Trophoblast cell (in vitro differentiated cells and primary cell): Measurements from ENCODE around the gene MYL2.

Experiments used
- DNase-seq, 2 donors: peaks; one replicate each; pipeline ENCODE4 v3.0.0-alpha.2; 2016
- H2AFZ ChIP-seq: 2 replicates; pipeline ENCODE4 v1.6.1; 2013; ENCODE audit warnings: low read length, moderate library complexity, mild to moderate bottlenecking; ENCODE audit not compliant: insufficient read depth, poor library complexity
- H2AK5ac ChIP-seq: 2 replicates; pipeline ENCODE4 v1.6.1; 2013; ENCODE audit warnings: mild to moderate bottlenecking, low read length
- H2BK120ac ChIP-seq: 2 replicates; pipeline ENCODE4 v1.6.1; 2013; ENCODE audit warnings: low read length, mild to moderate bottlenecking, moderate library complexity; ENCODE audit not compliant: insufficient read depth, poor library complexity
- H2BK12ac ChIP-seq: 2 replicates; pipeline ENCODE4 v1.6.1; 2013; ENCODE audit warnings: mild to moderate bottlenecking, low read length, moderate library complexity
- H2BK5ac ChIP-seq: 2 replicates; pipeline ENCODE4 v1.6.1; 2013; ENCODE audit warnings: low read length, low read depth, moderate library complexity, mild to moderate bottlenecking; ENCODE audit not compliant: poor library complexity
- H3K14ac ChIP-seq: 2 replicates; pipeline ENCODE4 v1.6.1; 2013; ENCODE audit warnings: mild to moderate bottlenecking, low read length
- H3K18ac ChIP-seq: 2 replicates; pipeline ENCODE4 v1.6.1; 2013; ENCODE audit warnings: mild to moderate bottlenecking, low read length
- H3K23ac ChIP-seq: 2 replicates; pipeline ENCODE4 v1.6.1; 2013; ENCODE audit warnings: low read length
- H3K27ac ChIP-seq: 2 replicates; pipeline ENCODE4 v1.5.1; 2013; ENCODE audit warnings: low read depth, mild to moderate bottlenecking, inconsistent platforms, low read length, moderate library complexity
- H3K27me3 ChIP-seq: 2 replicates; pipeline ENCODE4 v1.6.1; 2013; ENCODE audit warnings: inconsistent platforms, mild to moderate bottlenecking, low read length, moderate library complexity; ENCODE audit not compliant: insufficient read depth
- H3K36me3 ChIP-seq, 2 experiments: 1 replicate in 1 of 2; 2 replicates in 1 of 2; pipeline ENCODE4 v1.6.1; 2013; ENCODE audit warnings: low read length in 2 of 2, mild to moderate bottlenecking in 2 of 2, moderate library complexity in 1 of 2; ENCODE audit not compliant: insufficient read depth in 2 of 2, control insufficient read depth in 1 of 2
- H3K4ac ChIP-seq: 2 replicates; pipeline ENCODE4 v1.6.1; 2013; ENCODE audit warnings: low read depth, mild to moderate bottlenecking, low read length, moderate library complexity
- H3K4me1 ChIP-seq, 2 experiments: 1 replicate in 1 of 2; 2 replicates in 1 of 2; pipeline ENCODE4 v1.6.1; 2013; ENCODE audit warnings: low read length in 2 of 2, mild to moderate bottlenecking in 2 of 2, moderate library complexity in 1 of 2; ENCODE audit not compliant: insufficient read depth in 2 of 2, control insufficient read depth in 1 of 2
- H3K4me2 ChIP-seq: 2 replicates; pipeline ENCODE4 v1.6.1; 2013; ENCODE audit warnings: inconsistent platforms, mild to moderate bottlenecking, low read length, moderate library complexity
- H3K4me3 ChIP-seq: 2 replicates; pipeline ENCODE4 v1.5.1; 2013; ENCODE audit warnings: mild to moderate bottlenecking, low read depth, low read length, inconsistent platforms
- H3K79me1 ChIP-seq: one replicate; pipeline ENCODE4 v1.6.1; 2013; ENCODE audit warnings: low read length
- H3K79me2 ChIP-seq: 2 replicates; pipeline ENCODE4 v1.6.1; 2013; ENCODE audit warnings: low read length, mild to moderate bottlenecking; ENCODE audit not compliant: control insufficient read depth, insufficient read depth, poor library complexity
- H3K9ac ChIP-seq: 2 replicates; pipeline ENCODE4 v1.6.1; 2013; ENCODE audit warnings: mild to moderate bottlenecking, low read length
- H3K9me3 ChIP-seq: 2 replicates; pipeline ENCODE4 v1.6.1; 2013; ENCODE audit warnings: low read depth, mild to moderate bottlenecking, control low read depth, inconsistent platforms, low read length; ENCODE audit not compliant: insufficient read depth
- H4K12ac ChIP-seq: 2 replicates; pipeline ENCODE4 v1.6.1; 2013; ENCODE audit warnings: low read depth, mild to moderate bottlenecking, low read length, moderate library complexity
- H4K8ac ChIP-seq: 2 replicates; pipeline ENCODE4 v1.6.1; 2013; ENCODE audit warnings: low read depth, mild to moderate bottlenecking, low read length, moderate library complexity
- H4K91ac ChIP-seq: one replicate; pipeline ENCODE4 v1.6.1; 2013; ENCODE audit warnings: low read depth, mild to moderate bottlenecking, low read length, moderate library complexity
- WGBS: extraction: QIAGEN DNeasy Blood & Tissue Kit; methylation state at CpG from one replicate; pipeline ENCODE4 v1.1.7; 2013; ENCODE audit warnings: missing lambda C conversion rate; ENCODE audit not compliant: insufficient read length, insufficient coverage; ENCODE audit errors: extremely low coverage; 5-methylcytosine and 5-hydroxymethylcytosine counted together

Gene MYL2

DNA sequence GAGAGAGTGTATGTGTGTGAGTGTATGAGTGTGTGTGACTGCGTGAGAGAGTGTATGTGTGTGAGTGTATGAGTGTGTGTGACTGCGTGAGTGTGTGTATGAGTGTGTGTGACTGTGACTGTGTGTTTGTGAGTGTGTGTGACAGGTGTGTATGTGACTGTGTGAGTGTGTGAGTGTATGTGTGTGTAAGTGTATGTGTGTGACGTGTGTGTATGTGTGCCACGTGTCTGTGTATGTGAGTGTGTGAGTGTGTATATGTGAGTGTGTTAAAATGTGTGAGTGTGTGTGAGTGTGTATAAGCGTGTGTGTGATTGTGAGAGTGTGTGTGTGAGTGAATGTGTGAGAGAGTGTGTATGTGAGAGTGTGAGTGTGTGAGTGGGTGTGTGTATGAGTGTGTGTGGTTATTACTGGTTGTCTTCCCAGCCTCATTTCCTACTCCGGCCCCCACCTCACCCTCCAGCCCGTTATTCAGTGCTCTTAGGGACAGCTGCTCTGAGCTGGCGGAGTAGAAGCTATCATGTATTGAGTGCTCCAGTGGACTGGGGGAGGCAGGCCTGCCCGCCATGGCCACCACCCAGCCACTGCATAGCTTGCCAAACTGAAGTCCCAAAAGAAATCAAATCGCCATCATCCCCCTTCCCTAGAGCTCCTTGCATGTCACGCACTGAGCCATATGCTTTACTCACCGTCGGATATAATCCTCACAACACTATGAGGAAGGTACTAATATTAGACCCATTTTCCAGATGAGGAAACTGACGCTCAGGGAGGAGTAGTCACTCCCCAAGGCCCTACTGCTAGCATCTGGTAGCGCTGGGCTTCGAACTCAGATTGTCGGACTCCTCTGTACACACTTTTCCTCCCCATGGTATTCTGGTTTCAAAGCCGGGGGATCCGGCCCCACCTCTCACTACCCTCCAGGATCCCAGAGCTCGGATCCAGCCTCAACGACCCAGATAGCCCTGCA is 10.3 kb upstream of the MYL2 start:
- no peak overlapping the region for H3K4me2 ChIP-seq
- no peak overlapping the region for H3K9ac ChIP-seq
- peaks cover 22 to 27% of the 10 kb centered on the region in 2 experiments for H3K4me1 ChIP-seq
- H3K27me3 ChIP-seq: no peaks in the 10 kb centered on the region
- no peak overlapping the region for H2BK12ac ChIP-seq
- H3K36me3 ChIP-seq: no peaks in the 10 kb centered on the region
- no peak overlapping the region for H3K4ac ChIP-seq
- H2AK5ac ChIP-seq: no peak overlapping the region
- H4K12ac ChIP-seq: no peak overlapping the region
- no peak overlapping the region for H4K8ac ChIP-seq
- no peaks in the 10 kb centered on the region for H3K79me2 ChIP-seq
- H3K9me3 ChIP-seq: peaks cover 4% of the 10 kb centered on the region
- H2AFZ ChIP-seq: no peak overlapping the region
- H3K79me1 ChIP-seq: peaks cover 12% of the 10 kb centered on the region
- no peak overlapping the region for H3K18ac ChIP-seq
- no peak for DNase-seq
- H4K91ac ChIP-seq: no peak overlapping the region
- H3K14ac ChIP-seq: no peak overlapping the region
- no peak overlapping the region for H2BK120ac ChIP-seq
- 95% methylated on average over 1 of the region's 21 CpGs for WGBS
- no peak overlapping the region for H2BK5ac ChIP-seq
- H3K27ac ChIP-seq: no peak overlapping the region
- H3K23ac ChIP-seq: no peak overlapping the region
- H3K4me3 ChIP-seq: no peak overlapping the region

GRCh38 chr12:110929818-110930217 is 9.4 kb upstream of the MYL2 start:
- no peak overlapping the region for H2AFZ ChIP-seq
- H4K8ac ChIP-seq: no peak overlapping the region
- no peak overlapping the region for H3K4me3 ChIP-seq

DNA sequence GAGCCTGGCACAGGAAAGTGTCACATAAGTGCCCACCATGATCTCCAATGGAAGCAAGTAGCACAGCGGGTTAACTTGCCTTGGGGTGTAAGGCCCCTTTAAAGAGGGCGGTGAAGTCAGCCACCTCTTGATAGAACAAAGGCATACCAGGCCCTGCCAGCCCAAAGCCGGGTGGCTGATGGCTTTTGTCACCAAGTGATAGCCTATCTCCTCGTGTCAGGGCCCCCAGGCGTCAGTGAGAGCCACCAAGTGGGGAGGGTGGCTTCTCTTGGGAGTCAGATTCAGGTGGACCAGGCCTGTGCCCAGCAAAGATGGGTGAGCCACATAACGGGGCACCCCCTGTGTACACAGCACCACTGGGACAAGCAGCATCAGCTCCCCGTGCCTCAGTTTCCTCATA is 8.3 kb upstream of the MYL2 start:
- peaks cover under 1% of the 10 kb centered on the region for H3K79me1 ChIP-seq
- peaks cover 4% of the 10 kb centered on the region for H3K9me3 ChIP-seq
- no peaks in the 10 kb centered on the region for H3K36me3 ChIP-seq
- H2BK5ac ChIP-seq: no peak overlapping the region
- no CpG with 5 or more reads among the region's 7 CpGs for WGBS
- no peak overlapping the region for H3K4ac ChIP-seq
- DNase-seq: no peak
- H3K27ac ChIP-seq: no peak overlapping the region
- H3K4me2 ChIP-seq: no peak overlapping the region
- H2BK12ac ChIP-seq: no peak overlapping the region
- no peak overlapping the region for H2AFZ ChIP-seq
- no peak overlapping the region for H4K91ac ChIP-seq
- peaks cover 11 to 14% of the 10 kb centered on the region in 2 experiments for H3K4me1 ChIP-seq
- no peak overlapping the region for H3K23ac ChIP-seq
- H3K14ac ChIP-seq: no peak overlapping the region
- no peak overlapping the region for H3K4me3 ChIP-seq
- no peak overlapping the region for H3K9ac ChIP-seq
- H4K8ac ChIP-seq: no peak overlapping the region
- H2AK5ac ChIP-seq: no peak overlapping the region
- H3K18ac ChIP-seq: no peak overlapping the region
- no peaks in the 10 kb centered on the region for H3K27me3 ChIP-seq
- no peaks in the 10 kb centered on the region for H3K79me2 ChIP-seq
- no peak overlapping the region for H2BK120ac ChIP-seq
- no peak overlapping the region for H4K12ac ChIP-seq

More at GRCh38 chr12:110929818-110930217, 9.4 kb upstream of the MYL2 start:
- no peak overlapping the region for H2BK120ac ChIP-seq
- H2BK12ac ChIP-seq: no peak overlapping the region
- no peak for DNase-seq
- H4K12ac ChIP-seq: no peak overlapping the region
- no peaks in the 10 kb centered on the region for H3K27me3 ChIP-seq
- no peak overlapping the region for H3K4ac ChIP-seq
- peaks cover 9% of the 10 kb centered on the region for H3K79me1 ChIP-seq
- H3K23ac ChIP-seq: no peak overlapping the region
- no peak overlapping the region for H3K4me2 ChIP-seq
- peaks cover 21 to 23% of the 10 kb centered on the region in 2 experiments for H3K4me1 ChIP-seq
- H3K9ac ChIP-seq: no peak overlapping the region
- H3K14ac ChIP-seq: no peak overlapping the region
- no peak overlapping the region for H2AK5ac ChIP-seq
- H3K27ac ChIP-seq: no peak overlapping the region
- H2BK5ac ChIP-seq: no peak overlapping the region
- peaks cover 4% of the 10 kb centered on the region for H3K9me3 ChIP-seq
- H4K91ac ChIP-seq: no peak overlapping the region
- no peaks in the 10 kb centered on the region for H3K79me2 ChIP-seq
- H3K18ac ChIP-seq: no peak overlapping the region
- H3K36me3 ChIP-seq: no peaks in the 10 kb centered on the region
- no CpG with 5 or more reads among the region's 1 CpG for WGBS

- no CpG with 5 or more reads among the region's 6 CpGs for WGBS
- DNase-seq: no peak
- Histone ChIP-seq H3K36me3 (no peaks in the 10 kb centered on the region), H3K4ac (no peak overlapping the region), H3K27ac (no peak overlapping the region), H2AK5ac (no peak overlapping the region), H2BK5ac (no peak overlapping the region), H4K91ac (no peak overlapping the region), H4K8ac (no peak overlapping the region), H3K9ac (no peak overlapping the region), H2BK12ac (no peak overlapping the region), H3K18ac (no peak overlapping the region), H3K9me3 (peaks cover 4% of the 10 kb centered on the region), H4K12ac (no peak overlapping the region), H3K4me1 (peaks cover 9 to 10% of the 10 kb centered on the region in 2 experiments), H3K79me2 (no peaks in the 10 kb centered on the region), H3K4me2 (no peak overlapping the region), H3K4me3 (no peak overlapping the region), H3K14ac (no peak overlapping the region), H2AFZ (no peak overlapping the region), H3K23ac (no peak overlapping the region), H3K27me3 (no peaks in the 10 kb centered on the region), H2BK120ac (no peak overlapping the region), H3K79me1 (no peaks in the 10 kb centered on the region)
Measured at GRCh38 chr12:110927546-110927945, 7.2 kb upstream of the MYL2 start.
